ENCODE measurements around the gene PPP4C.
A peak's percentile ranks its signal among the peaks of the same experiment; 100 is the strongest.
"Not testable (repeated sequence)": the region's sequence is repeated elsewhere in the genome, so short reads cannot be mapped to it uniquely, and the experiment has no call there.

PPP4C gene

GRCh38 chr16:30075503-30076275, at the start of gene PPP4C:
Gene PPP4C (plus strand): TSS chr16:30075994. CDS start chr16:30076378, 384 bp downstream.
- peak; percentile 84 to 90 for DNase-seq

- no peak for DNase-seq
Observed at GRCh38 chr16:30026449-30026848, 49.3 kb upstream of the PPP4C start.

- DNase-seq: no peak
Observed at GRCh38 chr16:30027588-30028437, 48.0 kb upstream of the PPP4C start.

GRCh38 chr16:30028438-30029076, 47.2 kb upstream of the PPP4C start:
- DNase-seq: no peak

- no peak for DNase-seq
Observed at GRCh38 chr16:30030011-30030685, 45.6 kb upstream of the PPP4C start.

- DNase-seq: no peak
Observed at GRCh38 chr16:30030841-30031413, 44.9 kb upstream of the PPP4C start, which contains the start of gene TLCD3B. Gene TLCD3B (minus strand): TSS chr16:30031271. CDS start chr16:30030527, 744 bp downstream.

- DNase-seq: no peak
Observed at GRCh38 chr16:30031477-30031918, 44.3 kb upstream of the PPP4C start.

- peak; percentile 44 to 46 for DNase-seq
Observed at GRCh38 chr16:30032083-30032819, 43.5 kb upstream of the PPP4C start.

- no peak for DNase-seq
Observed at GRCh38 chr16:30033270-30033669, 42.5 kb upstream of the PPP4C start.

- DNase-seq: no peak
Observed at GRCh38 chr16:30040221-30040620, 35.6 kb upstream of the PPP4C start.

GRCh38 chr16:30040690-30041089, 35.1 kb upstream of the PPP4C start:
- DNase-seq: not testable (repeated sequence)

GRCh38 chr16:30041841-30042240, 34.0 kb upstream of the PPP4C start:
- no peak for DNase-seq

- DNase-seq: no peak
Observed at GRCh38 chr16:30046178-30046577, 29.6 kb upstream of the PPP4C start.

GRCh38 chr16:30046588-30046987, 29.2 kb upstream of the PPP4C start:
- no peak for DNase-seq

- no peak for DNase-seq
Observed at GRCh38 chr16:30049871-30050270, 25.9 kb upstream of the PPP4C start.

- no peak for DNase-seq
Observed at GRCh38 chr16:30051518-30051917, 24.3 kb upstream of the PPP4C start.

- peak; percentile 83 to 90 for DNase-seq
Observed at GRCh38 chr16:30052671-30053372, 23.0 kb upstream of the PPP4C start.

- DNase-seq: no peak
Observed at GRCh38 chr16:30053376-30054015, 22.3 kb upstream of the PPP4C start.

- no peak for DNase-seq
Observed at GRCh38 chr16:30054451-30054850, 21.3 kb upstream of the PPP4C start.

- no peak for DNase-seq
Observed at GRCh38 chr16:30054959-30055553, 20.7 kb upstream of the PPP4C start.
